CD4-positive, alpha-beta T cell (primary cell): ENCODE results near the gene MTIF3. TPM values are rescaled to one million over a fixed set of nuclear protein-coding genes. Genes with fewer than 3 reads are reported as not detected.
A peak's percentile ranks its signal among the peaks of the same experiment; 100 is the strongest.

Experiments
- ATAC-seq: fragments of 200-7000 bp; cut with Tn5 transposase; one replicate; pipeline ENCODE4 v1.10.0; 2022; ENCODE audit warnings: mild to moderate bottlenecking; ENCODE audit not compliant: poor library complexity
- CTCF ChIA-PET: fragments of 350-600 bp; sonication (Branson Sonifier 250); formaldehyde crosslinking; loops from one replicate; lab custom pipeline; 2021; ENCODE audit warnings: antibody characterized with exemption, inconsistent platforms; lab: Charles Lee
- POLR2A ChIA-PET: fragments of 350-600 bp; sonication (Branson Sonifier 250); formaldehyde crosslinking; loops from one replicate; lab custom pipeline; 2021; ENCODE audit warnings: antibody characterized with exemption, inconsistent platforms; lab: Charles Lee
- DNase-seq, 14 experiments: peaks; one replicate each; pipeline ENCODE4 v3.0.0-alpha.2; 2013 to 2020; ENCODE audit warnings: mixed read lengths in 2 of 14
- H3K27ac ChIP-seq, 2 donors: one replicate each; pipeline versions ENCODE4 v1.5.1 to v1.7.0; 2013; ENCODE audit warnings: low read length in 2 of 2, low read depth in 1 of 2, mild to moderate bottlenecking in 1 of 2
- H3K27me3 ChIP-seq, 2 experiments: 1 replicate in 1 of 2; 2 replicates in 1 of 2; pipeline versions ENCODE4 v1.6.1 to v1.7.0; 2013; ENCODE audit warnings: low read length in 2 of 2, control low read depth in 1 of 2, mild to moderate bottlenecking in 1 of 2, moderate library complexity in 1 of 2; ENCODE audit not compliant: insufficient read depth in 2 of 2, control insufficient read depth in 1 of 2
- H3K36me3 ChIP-seq: one replicate; pipeline ENCODE4 v1.6.1; 2013; ENCODE audit warnings: low read length, control low read depth; ENCODE audit not compliant: insufficient read depth
- H3K4me1 ChIP-seq: one replicate; pipeline ENCODE4 v1.6.1; 2013; ENCODE audit warnings: low read length, control low read depth; ENCODE audit not compliant: insufficient read depth
- H3K4me3 ChIP-seq: one replicate; pipeline ENCODE4 v1.5.1; 2013; ENCODE audit warnings: mild to moderate bottlenecking, low read length, moderate library complexity
- H3K9me3 ChIP-seq, 2 experiments: 1 replicate in 1 of 2; 2 replicates in 1 of 2; pipeline versions ENCODE4 v1.6.1 to v1.7.0; 2013; ENCODE audit warnings: low read length in 2 of 2, mild to moderate bottlenecking in 2 of 2, control low read depth in 1 of 2, moderate library complexity in 1 of 2; ENCODE audit not compliant: control insufficient read depth in 1 of 2, insufficient read depth in 1 of 2
- H3K27ac Mint-ChIP-seq: one replicate; pipeline ENCODE4 v1.8.0; 2020; ENCODE audit warnings: mixed read lengths
- H3K27me3 Mint-ChIP-seq: one replicate; pipeline ENCODE4 v1.8.0; 2021; ENCODE audit warnings: mixed read lengths
- H3K36me3 Mint-ChIP-seq: one replicate; pipeline ENCODE4 v1.8.0; 2021; ENCODE audit warnings: low read depth, mixed read lengths
- H3K4me1 Mint-ChIP-seq: one replicate; pipeline ENCODE4 v1.8.0; 2021; ENCODE audit warnings: low read depth, mixed read lengths
- H3K4me3 Mint-ChIP-seq: one replicate; pipeline ENCODE4 v1.8.0; 2020; ENCODE audit warnings: mild to moderate bottlenecking, mixed read lengths
- H3K9me3 Mint-ChIP-seq: one replicate; pipeline ENCODE4 v1.8.0; 2020; ENCODE audit warnings: mixed read lengths
- intact Hi-C, 2 experiments: fragments of 100-400 bp; cut with DNase I in 1 of 2; cut with micrococcal nuclease in 1 of 2; formaldehyde crosslinking; loops; one replicate each; pipeline versions ENCODE4 v1.15.1 to v1.9.0; 2023 to 2025; cut with DNase I, micrococcal nuclease
- total RNA-seq, 174 experiments: library from RNA in 2 of 174; stranded (reverse) in 2 of 174; gene quantifications; one replicate each; pipeline ENCODE4 v1.2.3 and lab custom pipeline; 2021 to 2026
- TF ChIP-seq, protein P1 (sequence below): fragments of 200-600 bp; IDR thresholded peaks from one replicate; pipeline ENCODE4 v1.8.0; 2022; ENCODE audit warnings: antibody characterized with exemption, mild to moderate bottlenecking

MTIF3 gene
- total RNA-seq, 2 experiments from 2014 or later: 13.6 to 14.5 TPM

DNA sequence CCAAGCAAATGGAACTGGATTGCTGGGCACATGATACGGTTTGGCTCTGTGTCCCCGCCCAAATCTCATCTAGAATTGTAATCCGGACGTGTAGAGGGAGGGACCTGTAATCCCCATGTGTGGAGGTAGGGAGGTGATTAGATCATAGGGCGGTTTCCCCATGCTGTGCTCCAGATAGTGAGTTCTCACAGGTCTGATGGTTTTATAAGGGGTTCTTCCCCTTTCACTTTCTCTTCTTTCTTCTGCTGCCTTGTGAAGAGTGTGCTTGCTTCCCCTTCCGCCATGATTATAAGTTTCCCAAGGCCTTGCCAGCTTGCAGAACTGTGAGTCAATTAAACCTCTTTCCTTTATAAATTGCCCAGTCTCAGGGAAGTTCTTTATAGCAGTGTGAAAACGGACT, 32.6 kb upstream of the MTIF3 start:
- peak; percentile 34 for ATAC-seq
- intact Hi-C loops: loop anchor here in 1 of 2 experiments (5.0 kb wide), 1 partner anchor 76 kb away; no protein-coding TSS in a partner anchor

DNA sequence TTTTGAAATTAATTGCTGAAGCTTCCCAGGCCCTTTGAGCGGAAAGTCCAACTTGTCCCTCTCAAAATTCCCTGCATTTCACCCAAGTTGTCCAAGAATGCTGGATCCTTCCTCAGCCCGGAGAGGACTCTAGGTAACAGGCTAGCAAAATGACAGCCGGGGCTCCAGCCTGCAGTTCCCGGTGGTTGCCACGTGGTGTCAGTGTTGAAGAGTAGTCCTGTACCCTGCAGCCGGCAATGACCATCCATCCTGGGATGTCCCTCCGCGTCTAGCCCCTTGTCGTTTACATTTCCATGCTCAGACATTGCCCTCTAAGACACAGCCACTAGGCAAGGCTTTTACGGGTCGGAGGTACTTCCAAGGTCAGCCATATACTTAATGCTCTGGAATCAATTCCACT, 31.4 kb upstream of the MTIF3 start:
- Histone ChIP-seq H3K4me3 (no peak overlapping the region), H3K36me3 (no peaks in the 10 kb centered on the region), H3K27me3 (no peaks in the 10 kb centered on the region), H3K9me3 (peaks cover 0 to 8% of the 10 kb centered on the region in 2 experiments), H3K27ac (no peak overlapping the region), H3K4me1 (peaks cover 6% of the 10 kb centered on the region)
- intact Hi-C loops: loop anchor here in 1 of 2 experiments (5.0 kb wide), 1 partner anchor 74 kb away; no protein-coding TSS in a partner anchor
- TF ChIP-seq, protein P1, sequence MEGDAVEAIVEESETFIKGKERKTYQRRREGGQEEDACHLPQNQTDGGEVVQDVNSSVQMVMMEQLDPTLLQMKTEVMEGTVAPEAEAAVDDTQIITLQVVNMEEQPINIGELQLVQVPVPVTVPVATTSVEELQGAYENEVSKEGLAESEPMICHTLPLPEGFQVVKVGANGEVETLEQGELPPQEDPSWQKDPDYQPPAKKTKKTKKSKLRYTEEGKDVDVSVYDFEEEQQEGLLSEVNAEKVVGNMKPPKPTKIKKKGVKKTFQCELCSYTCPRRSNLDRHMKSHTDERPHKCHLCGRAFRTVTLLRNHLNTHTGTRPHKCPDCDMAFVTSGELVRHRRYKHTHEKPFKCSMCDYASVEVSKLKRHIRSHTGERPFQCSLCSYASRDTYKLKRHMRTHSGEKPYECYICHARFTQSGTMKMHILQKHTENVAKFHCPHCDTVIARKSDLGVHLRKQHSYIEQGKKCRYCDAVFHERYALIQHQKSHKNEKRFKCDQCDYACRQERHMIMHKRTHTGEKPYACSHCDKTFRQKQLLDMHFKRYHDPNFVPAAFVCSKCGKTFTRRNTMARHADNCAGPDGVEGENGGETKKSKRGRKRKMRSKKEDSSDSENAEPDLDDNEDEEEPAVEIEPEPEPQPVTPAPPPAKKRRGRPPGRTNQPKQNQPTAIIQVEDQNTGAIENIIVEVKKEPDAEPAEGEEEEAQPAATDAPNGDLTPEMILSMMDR: peak; percentile 30
- Mint-ChIP-seq H3K9me3 (no peaks in the 10 kb centered on the region), H3K4me1 (peaks cover 19% of the 10 kb centered on the region), H3K36me3 (no peaks in the 10 kb centered on the region), H3K27ac (no peak overlapping the region), H3K27me3 (no peaks in the 10 kb centered on the region), H3K4me3 (no peak overlapping the region)
- ATAC-seq: no peak
- ChIA-PET CTCF (no interaction called here), POLR2A (no interaction called here)
- DNase-seq: peak in 5 of 14 experiments; percentile 5 to 35 (median 16)

More for the DNA sequence above, 32.6 kb upstream of the MTIF3 start:
- Histone ChIP-seq H3K4me3 (no peak overlapping the region), H3K27me3 (no peaks in the 10 kb centered on the region), H3K36me3 (no peaks in the 10 kb centered on the region), H3K9me3 (peaks cover 0 to 8% of the 10 kb centered on the region in 2 experiments), H3K27ac (no peak overlapping the region), H3K4me1 (no peaks in the 10 kb centered on the region)
- H3K36me3 Mint-ChIP-seq: no peaks in the 10 kb centered on the region
- POLR2A ChIA-PET: no interaction called here
- H3K27ac Mint-ChIP-seq: no peak overlapping the region
- H3K27me3 Mint-ChIP-seq: no peaks in the 10 kb centered on the region
- DNase-seq: peak in 3 of 14 experiments; percentile 58 to 68 (median 59)
- CTCF ChIA-PET: no interaction called here
- peaks cover 7% of the 10 kb centered on the region for H3K4me1 Mint-ChIP-seq
- TF ChIP-seq, protein P1: no peak
- H3K9me3 Mint-ChIP-seq: no peaks in the 10 kb centered on the region
- H3K4me3 Mint-ChIP-seq: no peak overlapping the region

DNA sequence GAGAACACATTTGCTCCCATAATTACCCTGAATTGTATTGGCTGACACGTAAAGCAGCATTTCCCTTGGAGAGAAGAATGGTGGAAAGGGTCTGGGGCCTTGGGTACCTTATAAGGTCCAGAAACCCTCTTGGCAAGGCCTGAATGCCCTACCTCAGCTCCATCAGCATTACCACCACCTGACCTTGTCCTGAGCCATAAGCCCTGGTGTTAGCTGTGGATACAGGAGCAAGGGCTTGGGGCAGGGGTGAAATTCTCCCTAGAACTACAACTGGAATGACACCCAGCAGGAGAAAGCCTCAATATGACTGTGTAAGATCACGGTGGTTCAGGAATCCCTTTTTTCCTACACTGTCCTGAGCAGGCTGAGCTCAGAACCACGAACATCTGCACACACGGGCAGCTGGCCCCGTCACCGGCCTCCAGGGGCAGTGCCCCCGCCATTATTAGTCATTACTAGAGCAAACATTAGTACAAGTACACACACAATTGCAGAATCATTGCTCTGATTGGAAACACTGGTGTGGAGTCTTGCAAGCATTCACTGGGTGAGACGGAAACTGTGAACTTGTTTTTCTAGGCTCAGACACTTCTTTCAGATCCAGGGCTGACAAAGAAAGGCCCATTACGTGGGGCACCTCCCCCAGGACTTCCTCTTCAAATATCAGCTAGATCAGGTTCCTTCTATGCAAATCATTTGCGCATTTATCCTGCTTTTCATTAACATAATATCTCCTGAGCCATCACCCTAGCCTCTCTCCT, 26.8 kb upstream of the MTIF3 start:
- no peaks in the 10 kb centered on the region for H3K27me3 ChIP-seq
- H3K36me3 ChIP-seq: no peaks in the 10 kb centered on the region
- H3K4me1 ChIP-seq: peaks cover 7% of the 10 kb centered on the region
- H3K9me3 Mint-ChIP-seq: no peaks in the 10 kb centered on the region
- H3K36me3 Mint-ChIP-seq: no peaks in the 10 kb centered on the region
- no peaks in the 10 kb centered on the region for H3K27me3 Mint-ChIP-seq
- H3K4me3 Mint-ChIP-seq: peak overlapping the region; percentile 75
- H3K27ac Mint-ChIP-seq: peak overlapping the region; percentile 86
- TF ChIP-seq, protein P1: no peak
- CTCF ChIA-PET: interaction anchor here (1.1 kb wide), 1 partner anchor 349 kb away, joined by 3 read pairs; no protein-coding TSS in a partner anchor
- peak; percentile 78 for ATAC-seq
- H3K4me1 Mint-ChIP-seq: peaks cover 44% of the 10 kb centered on the region
- H3K4me3 ChIP-seq: no peak overlapping the region
- intact Hi-C loops: loop anchor here in 1 of 2 experiments (2.0 kb wide), 2 partner anchors 26 to 50 kb away; partner anchors contain the start of gene MTIF3
- peaks cover 0 to 4% of the 10 kb centered on the region in 2 experiments for H3K9me3 ChIP-seq
- no peak overlapping the region for H3K27ac ChIP-seq
- DNase-seq: peak in 7 of 14 experiments; percentile 8 to 23 (median 18)
- POLR2A ChIA-PET: interaction anchor here (0.9 to 2.8 kb wide), 6 partner anchors 22 to 143 kb away, joined by 3 to 36 read pairs (median 8); partner anchors contain the start of genes GTF3A, LNX2 and MTIF3
